Stimulated activated CD8-positive, alpha-beta memory T cell treated with anti-CD3 and anti-CD28 coated beads, Interleukin-7, amount 100 ng/mL, for 24 hours (primary cell): Measurements from ENCODE around the gene TCHP.
"Not testable (repeated sequence)": the region's sequence is repeated elsewhere in the genome, so short reads cannot be mapped to it uniquely, and the experiment has no call there.

Experiments used
- DNase-seq: peaks from one replicate; pipeline ENCODE4 v3.0.0-alpha.2; 2020; ENCODE audit warnings: low read depth

TCHP gene

GRCh38 chr12:109910254-109910968, 10.3 kb downstream of the TCHP start:
- DNase-seq = no peak

DNA sequence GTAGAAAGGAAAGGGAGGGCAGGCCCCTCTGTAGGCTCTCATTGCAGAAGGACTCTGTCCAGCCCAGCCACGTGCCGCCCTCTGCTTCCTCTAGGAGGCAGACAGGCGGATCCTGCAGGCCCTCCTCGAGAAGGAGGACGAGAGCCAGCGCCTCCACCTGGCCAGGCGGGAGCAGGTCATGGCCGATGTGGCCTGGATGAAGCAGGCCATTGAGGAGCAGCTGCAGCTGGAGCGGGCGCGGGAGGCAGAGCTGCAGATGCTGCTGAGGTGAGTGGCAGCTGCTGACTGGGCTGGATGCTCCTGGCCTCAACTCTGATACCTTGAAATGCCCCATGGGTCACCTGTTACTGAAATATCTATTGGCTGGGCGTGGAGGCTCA, 10.9 kb downstream of the TCHP start:
- no peak for DNase-seq

GRCh38 chr12:109912855-109913321, 12.8 kb downstream of the TCHP start:
- DNase-seq = no peak

DNA sequence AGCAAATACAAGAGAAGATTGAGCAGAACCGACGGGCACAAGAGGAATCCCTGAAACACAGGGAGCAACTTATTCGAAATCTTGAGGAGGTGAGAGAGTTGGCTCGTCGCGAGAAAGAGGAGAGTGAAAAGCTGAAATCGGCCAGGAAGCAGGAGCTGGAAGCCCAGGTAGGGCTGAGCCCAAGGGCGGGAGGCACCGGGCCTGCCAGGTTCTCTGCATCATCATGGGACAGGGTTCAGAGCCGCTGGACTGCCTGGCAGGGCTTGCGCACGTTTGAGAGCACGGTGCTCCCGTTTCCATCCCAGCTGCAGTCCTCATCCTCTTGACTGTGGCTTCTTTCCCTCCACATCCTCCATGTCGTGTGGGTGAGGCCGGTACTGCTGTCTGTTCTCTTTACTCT, 14.4 kb downstream of the TCHP start:
- no peak for DNase-seq

GRCh38 chr12:109915171-109916040, 15.3 kb downstream of the TCHP start:
- DNase-seq = no peak

GRCh38 chr12:109916045-109916444, 16.0 kb downstream of the TCHP start:
- DNase-seq = no peak

DNA sequence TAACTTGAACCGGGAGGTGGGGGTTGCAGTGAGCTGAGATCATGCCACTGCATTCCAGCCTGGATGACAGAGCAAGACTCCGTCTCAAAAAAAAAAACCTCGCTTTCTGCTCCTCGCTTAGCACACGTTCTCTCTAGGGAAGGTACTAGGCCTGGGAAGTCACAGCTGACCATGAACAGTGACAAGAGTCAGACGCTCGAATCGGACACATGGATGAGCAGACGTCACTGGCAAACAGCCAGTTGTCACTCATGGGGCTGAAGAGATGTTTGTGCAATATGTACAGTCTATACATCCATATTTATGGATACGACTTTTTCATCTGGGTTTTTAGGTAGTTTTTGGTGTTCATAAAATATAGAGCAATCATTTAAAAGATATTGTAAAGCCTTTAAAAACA, 19.4 kb downstream of the TCHP start:
- no peak for DNase-seq

- DNase-seq = no peak
Measured at GRCh38 chr12:109920261-109920780, 20.2 kb downstream of the TCHP start.

GRCh38 chr12:109921982-109922381, 21.9 kb downstream of the TCHP start:
- no peak for DNase-seq

- DNase-seq = no peak
Measured at GRCh38 chr12:109923038-109923437, 23.0 kb downstream of the TCHP start.

DNA sequence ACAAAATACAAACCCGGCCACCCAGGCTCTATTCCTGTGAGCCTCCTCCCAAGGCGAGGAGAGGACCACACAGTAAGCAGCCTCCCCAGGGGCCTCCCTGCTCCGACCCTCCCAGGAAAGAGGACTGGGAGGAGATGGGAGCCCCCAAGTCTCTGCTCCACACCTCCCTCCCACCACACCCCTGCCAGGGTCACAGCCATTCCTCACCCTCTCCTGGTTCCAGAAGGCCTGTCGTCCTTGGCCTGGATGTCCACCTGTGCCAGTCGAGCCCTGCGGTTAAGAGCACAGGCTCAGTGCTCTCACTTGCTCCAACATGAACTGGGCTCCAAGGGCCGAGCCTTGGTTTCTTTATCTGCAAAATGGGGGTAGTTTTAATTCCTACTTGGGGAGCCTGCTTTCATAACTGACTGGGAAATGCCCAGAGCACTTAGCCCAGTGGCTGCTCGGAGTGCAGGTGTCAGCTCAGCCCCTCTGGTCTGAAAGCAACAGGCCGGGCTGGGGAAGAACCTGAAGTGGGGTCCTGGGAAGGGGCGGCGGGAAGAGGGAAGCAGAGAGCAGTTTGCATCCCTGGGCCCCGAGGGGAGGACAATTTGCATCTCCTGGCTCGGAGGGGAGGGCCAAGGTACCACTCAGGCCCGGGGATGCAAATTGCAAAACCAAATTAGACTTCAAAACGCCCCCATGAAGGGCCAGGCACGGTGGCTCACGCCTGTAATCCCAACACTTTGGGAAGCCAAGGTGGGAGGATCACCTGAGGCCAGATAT, 23.6 kb downstream of the TCHP start:
- no peak for DNase-seq

DNA sequence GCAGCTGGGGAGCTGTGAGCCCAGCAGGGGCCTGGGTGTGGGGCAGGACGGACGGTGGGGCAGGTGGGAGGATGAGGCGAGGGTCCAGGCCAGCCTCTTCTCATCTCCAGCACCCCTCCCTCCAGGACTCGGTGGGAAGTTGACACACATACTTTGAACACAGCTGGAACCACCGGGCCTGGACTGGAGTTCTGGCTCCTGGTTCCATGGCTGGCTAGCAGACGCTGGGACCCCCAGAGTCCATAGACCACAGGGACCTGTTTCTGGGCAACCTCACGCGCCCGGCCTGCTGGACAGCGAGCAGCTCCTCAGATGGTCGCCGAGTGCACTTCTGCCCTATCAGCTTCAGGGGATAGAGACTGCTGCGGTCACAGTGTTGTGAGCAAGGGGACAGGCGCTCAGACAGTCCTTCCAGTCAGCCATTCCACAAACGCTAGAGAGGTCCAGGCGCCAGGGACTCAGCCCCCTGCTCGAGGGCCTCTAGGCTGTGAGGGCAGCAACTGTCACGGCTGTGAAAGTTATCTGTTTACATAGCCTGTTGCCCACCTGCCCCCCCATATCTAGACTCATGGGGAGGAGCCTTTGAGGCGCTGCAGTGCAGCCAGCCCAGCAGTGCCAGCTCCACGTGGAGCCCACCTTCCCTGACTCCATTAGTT, 25.2 kb downstream of the TCHP start:
- no peak for DNase-seq

- no peak for DNase-seq
Measured at GRCh38 chr12:109926016-109926415, 25.9 kb downstream of the TCHP start.

DNA sequence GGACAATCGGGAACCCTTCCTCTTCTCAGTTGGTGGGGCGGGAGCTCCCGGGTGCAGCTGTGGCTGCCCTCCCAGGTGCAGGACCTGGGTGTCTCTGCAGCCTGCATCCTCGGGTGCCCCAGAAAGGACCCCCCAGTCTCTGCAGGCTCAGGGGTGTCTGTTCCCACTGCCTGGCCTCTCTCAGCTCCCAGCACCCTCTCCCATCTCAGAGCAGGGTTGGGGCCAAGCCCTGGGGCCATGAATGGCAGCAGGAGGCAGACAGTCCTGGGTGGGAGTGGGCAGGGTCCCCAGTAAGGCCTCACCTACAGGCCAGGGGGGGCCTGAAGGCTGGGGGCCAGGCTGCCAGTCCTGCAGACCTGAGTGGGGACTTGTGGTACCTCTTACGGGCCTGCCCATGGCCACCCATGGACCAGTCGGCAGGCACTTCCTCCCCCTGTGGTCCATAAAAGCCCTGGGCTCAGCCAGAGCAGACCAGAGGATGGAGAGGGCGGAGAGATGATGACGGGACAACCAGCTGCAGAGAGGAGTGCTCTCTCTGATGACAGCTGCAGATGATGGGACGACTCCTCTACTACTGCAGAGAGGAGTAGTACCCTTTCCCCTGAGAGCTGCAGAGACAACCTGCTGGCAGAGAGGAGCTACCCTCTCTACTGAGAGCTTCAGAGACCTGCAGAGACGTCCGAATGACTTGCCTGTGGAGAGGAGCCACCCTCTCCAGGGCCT, 26.6 kb downstream of the TCHP start:
- no peak for DNase-seq

- no peak for DNase-seq
Measured at GRCh38 chr12:109927622-109928021, 27.5 kb downstream of the TCHP start.

DNA sequence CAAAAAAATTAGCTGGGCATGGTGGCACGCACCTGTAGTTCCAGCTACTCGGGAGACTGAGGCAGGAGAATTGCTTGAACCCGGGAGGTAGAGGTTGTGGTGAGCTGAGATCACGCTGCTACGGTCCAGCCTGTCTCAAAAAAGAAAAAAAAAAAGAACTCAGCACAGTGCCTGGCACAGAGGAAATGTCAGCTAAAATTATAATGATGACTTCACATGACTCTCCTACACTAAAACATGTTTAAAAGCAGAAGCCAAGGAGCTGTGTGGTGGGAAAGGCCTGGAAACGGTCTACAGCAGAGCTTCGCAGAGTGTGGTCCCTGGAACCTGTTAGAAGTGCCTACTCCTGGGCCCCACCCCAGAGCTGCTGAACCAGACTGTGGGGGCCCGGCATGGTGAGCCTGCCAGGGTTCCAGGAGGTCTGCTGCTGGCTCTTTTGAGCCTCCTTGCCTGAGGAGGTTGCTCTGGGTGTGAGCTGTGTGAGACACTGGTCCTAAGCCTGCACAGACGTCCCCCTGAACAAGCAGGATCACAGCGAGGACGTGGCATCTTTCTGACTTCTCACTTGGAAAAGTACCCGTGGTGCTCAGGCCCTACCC, 28.1 kb downstream of the TCHP start:
- no peak for DNase-seq

GRCh38 chr12:109929326-109929725, 29.3 kb downstream of the TCHP start:
- not testable (repeated sequence) for DNase-seq

DNA sequence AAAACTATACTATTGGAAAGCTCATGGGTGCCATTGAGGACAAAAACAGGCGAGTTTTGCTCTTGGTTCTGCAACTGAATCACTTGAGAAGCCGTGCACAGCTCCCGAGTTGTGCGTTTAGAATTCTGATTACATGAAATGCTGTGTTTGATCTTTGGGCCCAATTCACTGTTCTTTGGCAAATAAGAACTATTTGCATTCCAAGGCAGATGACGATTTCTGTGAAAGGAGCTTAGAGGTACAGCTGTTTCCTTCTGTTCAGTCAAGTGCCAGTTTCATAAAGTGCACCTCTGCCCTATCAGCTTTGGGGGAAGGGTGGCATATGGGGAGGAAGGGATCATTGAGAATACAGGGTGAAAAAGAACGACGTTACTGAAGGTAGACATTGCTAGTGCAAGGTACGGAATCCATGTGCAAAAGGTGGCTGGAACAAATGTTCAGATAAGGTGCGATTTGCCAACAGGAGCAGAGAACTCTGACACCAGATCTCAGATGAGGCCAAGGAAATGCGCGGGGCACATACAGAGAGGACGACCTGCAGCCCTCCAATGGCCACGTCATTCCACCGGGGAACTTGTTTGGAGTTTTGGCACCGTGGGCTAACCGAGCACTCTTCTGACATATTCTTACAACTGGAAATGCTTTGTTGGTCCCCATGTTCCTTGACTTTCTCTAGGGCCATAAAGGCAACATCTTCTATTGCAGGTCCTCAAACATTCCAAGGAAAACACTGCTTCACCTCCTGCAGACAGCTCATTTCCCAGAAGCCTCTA, 30.1 kb downstream of the TCHP start:
- DNase-seq = no peak

DNA sequence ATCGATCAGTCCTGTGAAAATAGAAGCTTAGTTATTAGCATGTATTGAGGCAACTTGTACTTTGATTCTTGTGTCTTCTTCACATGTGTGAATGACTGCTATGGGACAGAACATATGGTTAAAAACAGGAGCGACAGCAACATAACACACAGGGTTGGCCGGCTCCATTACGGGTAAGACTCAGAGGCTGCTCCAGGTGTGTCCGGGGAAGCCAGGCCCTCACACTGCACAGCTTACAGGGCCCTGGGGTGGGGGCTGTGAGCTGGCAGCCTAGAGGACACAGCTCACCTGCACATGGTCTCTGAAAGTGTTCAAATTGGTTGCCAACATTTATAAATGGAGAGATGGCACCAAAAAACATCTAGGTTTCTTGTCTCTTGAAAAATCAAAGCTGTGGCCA, 31.1 kb downstream of the TCHP start:
- no peak for DNase-seq
